Retina (tissue), 1 donor: ENCODE data around the gene CRIP2.

ENCODE experiments used
- DNase-seq: peaks from one replicate; pipeline ENCODE4 v3.0.0-alpha.2; 2016

Gene CRIP2

DNA sequence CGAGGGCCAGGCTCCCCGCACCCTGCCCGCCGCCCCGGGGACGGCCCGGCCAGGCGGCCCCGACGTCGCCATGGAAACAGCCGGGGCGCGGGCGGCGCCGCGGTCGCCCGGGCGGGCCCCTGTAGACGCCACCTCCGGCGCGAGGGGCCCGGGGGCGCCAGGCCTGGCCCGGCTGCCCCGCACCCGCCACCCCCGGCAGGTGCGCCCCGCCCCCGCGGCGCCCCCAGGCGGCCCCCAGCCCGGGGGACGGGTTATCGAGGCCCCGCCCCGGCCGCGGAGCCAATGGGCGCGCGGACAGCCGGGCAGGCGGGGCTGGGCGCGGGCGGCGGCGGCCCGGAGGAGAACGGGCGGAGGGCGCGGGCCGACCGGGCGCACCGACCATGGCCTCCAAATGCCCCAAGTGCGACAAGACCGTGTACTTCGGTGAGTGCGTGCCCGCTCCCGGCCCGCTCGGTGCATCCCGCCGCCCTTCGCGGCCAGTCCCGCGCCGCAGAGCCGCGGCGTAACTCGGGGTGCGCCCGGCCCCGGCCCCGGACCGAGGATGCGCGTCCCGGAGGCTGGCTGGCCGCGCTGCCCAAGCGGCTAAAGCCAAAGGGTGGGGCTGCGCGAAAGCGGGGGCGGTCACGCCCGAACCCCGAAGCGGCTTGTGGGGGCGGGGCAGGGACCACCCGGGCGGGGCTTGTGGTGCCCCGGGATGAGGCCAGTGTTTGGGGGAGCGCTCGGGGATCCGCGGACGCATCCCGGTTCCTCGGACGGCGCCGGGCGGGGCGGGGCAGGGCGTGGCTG lies at the start of gene CRIP2:
Gene CRIP2 (plus strand): TSS at position 339 of the 786 bp plus-strand sequence. CDS start 42 bp downstream, at position 381.
- DNase-seq: peak; percentile 56

DNA sequence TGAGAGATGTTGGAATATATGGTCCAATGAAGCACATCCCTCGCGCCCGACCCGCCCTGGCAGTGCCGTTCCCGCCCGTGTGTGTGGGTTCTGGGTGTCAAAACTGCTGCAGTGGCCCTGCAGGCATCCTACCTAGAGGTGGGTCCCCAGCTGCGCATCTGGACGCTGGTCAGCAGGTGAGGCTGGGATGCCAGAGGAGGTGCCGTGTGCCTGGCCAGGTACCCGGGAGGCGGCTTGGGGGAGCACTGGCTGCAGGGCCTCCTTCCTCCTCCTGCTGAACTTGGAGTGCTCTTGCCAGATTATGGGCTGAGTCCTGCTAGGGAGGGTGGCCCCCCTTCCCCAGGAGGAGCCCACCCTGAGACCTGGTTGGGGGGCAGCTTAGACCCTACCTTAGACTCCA lies 49.8 kb upstream of the CRIP2 start:
- DNase-seq: no peak

DNA sequence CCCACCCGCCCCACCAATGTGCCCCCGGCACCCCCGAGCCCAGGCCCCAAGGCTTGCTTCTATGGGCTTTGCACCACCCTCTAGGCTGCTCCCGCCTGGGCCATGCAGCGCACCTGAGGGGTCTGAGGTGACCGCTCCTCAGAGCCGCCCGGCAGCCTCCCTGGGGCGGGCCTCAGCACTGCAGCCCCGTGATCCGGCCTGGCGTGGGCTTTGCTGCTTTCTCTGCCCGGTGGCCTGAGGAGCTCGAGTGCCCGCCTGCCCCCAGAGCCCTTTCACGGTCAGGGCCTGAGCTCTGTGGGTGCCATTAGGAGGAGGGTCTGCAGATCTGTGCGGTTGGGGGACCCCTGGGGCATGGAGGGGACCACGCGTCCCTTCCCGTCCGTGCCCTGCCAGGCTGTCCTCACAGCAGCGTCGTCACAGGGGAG lies 48.8 kb upstream of the CRIP2 start:
- no peak for DNase-seq

DNA sequence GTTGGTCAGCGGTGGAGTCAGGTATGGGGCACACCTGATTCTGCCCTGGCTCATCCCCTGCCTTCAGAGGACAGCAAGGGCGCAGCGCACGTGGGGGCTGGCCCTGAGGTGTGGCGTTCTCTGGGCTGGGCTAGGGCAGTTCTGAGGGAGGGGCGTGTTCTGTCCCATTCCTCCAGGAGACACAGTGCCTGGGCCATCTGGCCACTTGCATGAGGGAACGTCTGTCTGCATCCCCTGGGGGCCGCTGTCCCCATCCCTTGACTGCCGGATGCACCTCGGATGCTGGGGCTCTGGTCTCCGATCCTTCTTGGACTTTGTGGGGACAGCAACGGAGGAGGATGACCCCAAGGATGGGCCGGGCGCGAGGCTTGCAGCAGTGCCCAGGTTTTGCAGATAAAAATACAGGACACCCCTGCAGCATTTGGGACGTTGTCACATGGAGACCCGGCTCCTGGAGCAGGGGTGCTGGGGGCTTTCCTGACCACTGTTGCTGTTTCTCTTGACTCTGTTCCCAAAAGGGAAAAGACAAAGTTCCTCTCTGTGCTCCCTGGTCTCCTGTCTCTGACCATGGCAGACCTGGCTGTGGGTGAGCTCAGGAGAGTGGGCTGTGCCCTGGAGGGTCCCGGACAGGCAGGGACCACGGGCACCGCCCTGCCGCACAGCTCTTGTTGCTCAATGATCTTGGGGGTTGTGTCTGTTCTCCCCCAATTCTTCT lies 48.0 kb upstream of the CRIP2 start:
- DNase-seq: no peak

DNA sequence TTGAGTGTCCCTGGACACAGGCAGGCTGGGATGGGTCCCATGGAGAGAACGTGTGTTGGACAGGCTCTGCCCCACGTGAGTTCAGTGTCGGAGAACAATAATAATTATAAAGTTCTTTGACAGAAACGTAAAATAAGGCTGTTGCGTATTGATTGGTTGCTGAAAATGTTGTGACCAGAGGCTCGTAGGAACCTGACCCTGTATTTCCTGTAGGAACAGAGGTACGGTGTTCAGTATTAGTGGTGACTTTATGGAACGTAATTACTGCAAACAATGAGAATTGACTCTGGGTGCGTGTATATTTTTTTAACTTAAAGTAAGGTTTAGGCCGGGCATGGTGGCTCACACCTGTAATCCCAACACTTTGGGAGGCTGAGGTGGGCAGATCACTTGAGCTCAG lies 47.2 kb upstream of the CRIP2 start:
- DNase-seq: no peak

- DNase-seq: no peak
Measured at GRCh38 chr14:105427936-105428485, 46.6 kb upstream of the CRIP2 start.

DNA sequence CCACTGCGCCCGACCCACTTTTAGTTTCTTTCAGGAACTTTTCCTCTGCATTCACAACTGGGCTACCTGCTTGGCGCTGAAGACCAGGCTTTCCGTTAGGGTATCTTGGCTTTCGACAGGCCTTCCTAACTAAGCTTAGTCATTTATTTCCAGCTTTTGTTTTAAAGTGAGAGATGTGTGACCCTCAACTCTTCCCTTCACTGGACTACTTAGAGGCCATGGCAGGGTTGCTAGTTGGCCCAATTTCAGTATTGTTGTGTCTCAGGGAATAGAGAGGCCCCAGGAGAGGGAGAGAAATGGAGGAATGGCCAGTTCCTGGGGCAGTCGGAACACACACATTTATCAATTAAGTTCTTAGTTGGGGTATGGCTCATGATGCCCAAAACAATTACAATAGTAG lies 44.6 kb upstream of the CRIP2 start:
- DNase-seq: no peak

GRCh38 chr14:105430565-105430964 lies 44.1 kb upstream of the CRIP2 start:
- DNase-seq: no peak

DNA sequence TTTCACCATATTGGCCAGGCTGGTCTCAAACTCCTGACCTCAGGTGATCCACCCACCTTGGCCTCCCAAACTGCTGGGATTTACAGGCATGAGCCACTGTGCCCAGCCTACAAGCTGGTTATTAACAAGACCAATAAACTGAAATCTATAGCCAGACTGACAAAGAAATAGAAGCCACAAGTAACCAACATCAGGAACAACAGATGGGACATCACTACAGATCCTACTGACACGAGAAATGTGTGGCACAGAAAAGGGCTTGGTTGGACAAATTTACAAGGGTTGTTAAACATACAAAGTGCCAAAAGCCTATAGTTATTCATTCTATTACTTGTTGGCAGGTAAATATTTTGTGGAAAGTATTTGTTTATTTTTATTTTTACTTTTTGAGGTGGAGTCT lies 43.4 kb upstream of the CRIP2 start:
- no peak for DNase-seq

DNA sequence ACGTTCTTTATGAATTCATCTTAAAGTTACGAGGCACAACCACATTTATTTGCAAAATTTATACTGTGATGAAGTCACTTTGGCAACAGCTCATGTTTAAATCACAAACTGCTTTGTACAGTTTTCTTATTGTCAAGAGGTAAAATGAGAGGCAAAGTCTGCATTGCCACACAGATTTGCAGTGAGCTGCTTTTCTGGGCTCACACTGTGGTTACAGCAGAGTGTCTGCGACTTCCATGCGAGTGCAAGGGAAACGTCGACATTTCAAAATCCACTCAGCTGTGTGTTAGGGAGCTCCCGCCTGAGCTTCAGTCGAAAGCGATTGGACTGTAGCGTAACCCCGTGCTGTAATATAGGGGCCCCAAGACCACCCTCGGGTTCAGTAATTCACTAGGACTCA lies 42.0 kb upstream of the CRIP2 start:
- DNase-seq: no peak

- no peak for DNase-seq
Measured at GRCh38 chr14:105433161-105433605, 41.4 kb upstream of the CRIP2 start.

DNA sequence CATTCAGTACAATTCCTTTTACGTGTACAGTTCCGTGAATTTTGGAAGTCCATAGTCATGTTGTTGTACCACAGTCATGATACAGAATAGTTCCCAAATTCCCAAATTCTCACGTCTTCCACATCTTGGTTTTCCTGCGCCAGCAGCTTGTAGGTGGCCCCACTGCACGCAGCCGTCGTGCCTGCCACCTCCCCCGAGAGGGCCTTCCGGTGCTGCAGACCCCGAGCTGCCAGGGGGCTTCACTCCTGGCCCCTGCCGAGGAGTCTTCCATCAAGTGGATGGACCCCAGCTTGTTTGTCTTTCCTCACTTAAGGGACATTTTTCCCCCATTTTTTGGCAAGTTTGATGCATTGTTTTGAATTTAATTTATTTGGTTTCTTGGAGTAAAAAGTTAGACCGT lies 38.2 kb upstream of the CRIP2 start:
- DNase-seq: no peak

DNA sequence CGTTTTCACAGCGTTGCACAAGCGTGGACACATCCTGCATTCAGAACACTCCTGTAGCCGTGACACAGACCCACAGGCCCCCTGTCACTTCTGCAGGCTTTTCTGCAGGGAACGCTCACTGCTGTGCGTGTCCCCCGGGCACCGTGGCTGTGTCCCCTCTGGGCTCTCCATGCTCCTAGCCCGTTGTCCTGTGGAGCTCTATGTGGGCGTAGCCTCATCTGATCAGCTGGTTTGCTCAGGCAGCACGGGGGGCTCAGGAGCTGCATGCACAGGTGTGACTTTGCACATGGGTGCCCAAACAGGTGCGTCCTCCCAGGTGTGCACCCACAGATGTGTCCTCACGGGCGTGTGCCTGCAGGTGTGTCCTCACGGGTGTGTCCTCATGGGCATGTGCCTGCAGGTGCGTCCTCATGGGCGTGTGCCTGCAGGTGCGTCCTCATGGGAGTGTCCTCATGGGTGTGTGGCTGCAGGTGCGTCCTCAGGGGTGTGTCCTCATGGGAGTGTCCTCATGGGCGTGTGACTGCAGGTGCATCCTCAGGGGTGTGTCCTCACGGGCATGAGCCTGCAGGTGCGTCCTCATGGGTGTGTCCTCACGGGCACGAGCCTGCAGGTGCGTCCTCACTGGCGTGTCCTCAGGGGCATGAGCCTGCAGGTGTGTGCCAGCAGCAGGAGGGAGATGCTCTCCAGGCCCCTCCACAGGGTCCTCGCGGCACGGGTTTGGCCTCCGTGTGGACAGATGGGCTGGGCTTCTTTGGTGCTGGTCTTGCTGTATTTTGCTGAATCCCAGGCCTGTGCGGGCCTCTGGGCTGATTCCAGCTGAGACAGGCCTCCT lies 37.5 kb upstream of the CRIP2 start:
- no peak for DNase-seq

- no peak for DNase-seq
Measured at GRCh38 chr14:105437723-105438500, 36.7 kb upstream of the CRIP2 start.

- no peak for DNase-seq
Measured at GRCh38 chr14:105439179-105439578, 35.4 kb upstream of the CRIP2 start.

DNA sequence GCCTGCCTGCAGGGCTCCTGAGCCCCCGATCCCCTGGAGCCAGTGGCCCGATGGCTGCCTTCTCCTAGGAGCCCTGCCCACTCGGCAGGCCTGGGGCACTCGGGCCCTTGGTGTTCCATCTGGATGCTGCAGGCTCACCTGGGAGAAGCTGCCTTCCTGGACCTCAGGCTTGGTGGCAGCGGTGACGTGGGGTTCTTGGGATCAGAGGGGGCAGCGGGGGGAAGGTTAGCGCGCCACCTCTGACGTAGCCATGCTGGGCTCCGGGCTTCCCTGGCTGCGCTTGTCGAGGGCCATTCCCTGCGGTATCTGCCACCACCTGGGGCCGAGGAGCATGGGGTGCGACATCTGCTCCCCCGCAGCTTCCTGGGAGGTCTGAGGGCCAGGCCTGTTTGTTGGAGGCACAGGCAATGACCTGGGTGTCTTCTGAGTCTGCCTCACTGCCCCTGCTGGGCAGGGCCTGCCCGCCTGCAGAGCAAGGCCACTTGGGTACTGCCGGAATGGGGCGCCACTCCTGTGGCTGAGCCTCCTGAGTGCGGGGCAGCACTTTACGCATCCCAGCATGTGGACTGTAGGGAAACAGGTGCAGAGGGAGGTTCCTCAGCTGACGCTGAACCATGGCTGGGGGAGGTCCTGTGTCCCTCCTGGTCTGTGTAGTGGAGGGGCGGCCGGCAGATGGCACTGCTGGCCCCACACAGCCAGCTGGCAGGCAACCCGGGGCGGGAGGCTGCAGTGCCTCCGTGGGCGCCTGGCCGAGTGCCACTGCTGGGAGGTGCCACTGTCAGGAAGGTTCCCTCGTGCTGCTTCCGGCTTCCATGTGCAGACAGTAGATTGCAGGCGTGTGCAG lies 34.7 kb upstream of the CRIP2 start:
- DNase-seq: no peak

DNA sequence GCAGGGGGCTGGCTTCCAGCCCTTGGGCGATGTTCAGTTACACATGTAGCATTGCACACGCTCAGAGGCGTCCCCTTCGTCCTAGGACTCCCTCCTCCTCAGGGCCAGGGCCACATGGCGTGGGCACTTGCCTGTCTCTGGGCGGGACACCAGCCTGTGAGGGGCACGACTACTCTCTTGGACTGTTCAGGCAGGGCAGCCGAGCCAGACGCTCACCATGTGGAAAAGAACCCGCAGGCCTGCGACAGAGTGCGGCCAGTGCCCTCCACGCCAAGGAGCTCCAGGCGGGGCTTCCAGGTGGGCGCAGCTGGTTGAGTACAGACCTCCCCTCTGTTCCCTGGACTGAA lies 34.1 kb upstream of the CRIP2 start:
- no peak for DNase-seq

DNA sequence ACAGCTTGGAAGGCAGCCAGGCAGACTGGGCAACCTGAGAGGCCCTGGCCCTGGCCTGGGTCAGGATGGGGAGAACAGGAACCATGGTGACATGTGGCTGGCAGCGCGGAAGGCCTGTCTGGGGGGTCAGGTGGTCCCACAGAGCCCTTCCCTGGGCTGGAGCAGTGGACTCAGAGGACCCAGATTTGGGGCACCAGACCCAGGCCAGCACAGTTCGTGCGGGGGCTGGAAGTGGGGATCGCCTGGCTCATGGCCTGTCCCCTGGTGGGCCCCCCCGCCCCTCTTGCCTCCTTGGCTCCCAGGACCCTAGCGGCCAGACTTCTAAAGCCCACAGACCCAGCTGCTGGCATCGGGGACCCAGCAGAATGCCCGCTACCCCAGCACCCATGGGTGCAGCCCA lies 33.6 kb upstream of the CRIP2 start:
- DNase-seq: no peak

GRCh38 chr14:105442125-105442524 lies 32.5 kb upstream of the CRIP2 start:
- DNase-seq: no peak

GRCh38 chr14:105442834-105443233 lies 31.8 kb upstream of the CRIP2 start:
- no peak for DNase-seq

DNA sequence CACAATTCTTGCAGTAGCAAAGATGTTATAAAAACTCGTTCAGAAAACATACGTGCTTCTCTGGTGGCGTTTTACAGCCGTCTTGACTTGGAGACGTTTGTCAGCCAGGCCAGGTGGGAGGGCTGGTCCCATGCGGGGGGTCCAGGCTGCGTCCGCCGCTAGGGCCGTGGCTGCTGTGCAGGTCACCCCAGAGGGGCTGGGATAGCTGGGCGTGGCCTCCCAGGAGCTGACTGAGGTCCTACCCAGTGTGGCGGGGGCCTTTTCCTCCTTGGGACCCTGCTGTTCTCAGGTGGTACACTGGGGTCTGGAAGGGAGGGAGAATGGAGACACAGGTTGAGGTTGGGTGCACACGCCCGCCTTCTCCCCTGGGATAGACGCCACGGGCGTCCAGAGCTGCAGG lies 29.8 kb upstream of the CRIP2 start:
- DNase-seq: no peak

DNA sequence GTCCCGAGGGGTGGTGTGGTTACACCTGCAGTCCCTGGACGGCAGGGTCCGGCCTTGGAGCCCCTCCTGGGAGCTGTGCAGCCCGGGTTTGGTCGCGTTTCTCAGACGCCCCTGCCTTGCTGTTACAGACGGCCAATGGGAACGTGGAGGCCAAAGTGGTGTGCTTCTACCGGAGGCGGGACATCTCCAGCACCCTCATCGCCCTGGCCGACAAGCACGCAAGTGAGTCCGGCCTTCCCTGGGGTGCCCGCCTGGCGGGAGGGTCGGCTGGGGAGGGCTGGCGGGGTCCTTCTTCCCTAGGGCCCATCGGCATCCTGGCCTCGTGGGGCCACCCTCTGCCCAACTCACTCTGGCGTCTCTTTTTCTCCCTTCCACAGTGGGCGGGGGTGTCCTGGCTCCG lies 29.3 kb upstream of the CRIP2 start:
- DNase-seq: no peak
